Measurements from ENCODE around the gene EIF2B2.

- no peak for TF ChIP-seq CTCF (CRISPR knock-in tag; IDR thresholded peaks at IDR 0.05)
- TF ChIP-seq ZBTB21 (CRISPR knock-in tag; IDR thresholded peaks at IDR 0.05): no peak
- no peak for TF ChIP-seq ZNF747 (CRISPR knock-in tag; IDR thresholded peaks at IDR 0.05; ENCODE audit: borderline replicate concordance)
These were observed 27.4 kb downstream of the EIF2B2 start for GRCh38 chr14:75030147-75030546.

Data from HepG2 (cell line).